ENCODE results near the gene RNF112.

RNF112 gene

GRCh38 chr17:19453296-19453695 is 42.3 kb downstream of the RNF112 start:
- peaks cover 8% of the 10 kb centered on the region for H3K4me1 ChIP-seq (ENCODE audit: control insufficient read depth, insufficient read depth, low read length)
- no peak overlapping the region for H3K27ac ChIP-seq (ENCODE audit: extremely low read depth, low read depth, low read length)
- no peak overlapping the region for H3K4me3 ChIP-seq (ENCODE audit: low read depth, low read length)
- no peaks in the 10 kb centered on the region for H3K36me3 ChIP-seq (ENCODE audit: control insufficient read depth in 2 of 2, insufficient read depth in 1 of 2, low read length in 2 of 2)
- TF ChIP-seq INSM2 (tag by site-specific recombination; IDR thresholded peaks at IDR 0.05): no peak
- TF ChIP-seq PRDM1 (tag by site-specific recombination; IDR thresholded peaks at IDR 0.05): 0 out of 2 replicates have a peak, but pooled peaks have one; percentile 7
- POLR2A ChIA-PET: interaction anchor here (0.9 kb wide), 1 partner anchor 76 kb away, joined by 5 read pairs; no protein-coding TSS in a partner anchor
- no peaks in the 10 kb centered on the region for H3K9me3 ChIP-seq (ENCODE audit: control insufficient read depth, insufficient read depth, low read depth, low read length)
- CTCF ChIA-PET: interaction anchor here (2.1 to 3.9 kb wide), 2 partner anchors 89 to 310 kb away, joined by 7 to 29 read pairs; partner anchors contain the start of gene B9D1

- CTCF ChIA-PET: interaction anchor here (2.1 to 3.9 kb wide), 2 partner anchors 90 to 309 kb away, joined by 7 to 29 read pairs; partner anchors contain the start of gene B9D1
- Histone ChIP-seq H3K36me3 (ENCODE audit: control insufficient read depth in 2 of 2, insufficient read depth in 1 of 2, low read length in 2 of 2) (no peaks in the 10 kb centered on the region), H3K27ac (ENCODE audit: extremely low read depth, low read depth, low read length) (no peak overlapping the region), H3K4me1 (ENCODE audit: control insufficient read depth, insufficient read depth, low read length) (peaks cover 1% of the 10 kb centered on the region), H3K9me3 (ENCODE audit: control insufficient read depth, insufficient read depth, low read depth, low read length) (no peaks in the 10 kb centered on the region), H3K4me3 (ENCODE audit: low read depth, low read length) (no peak overlapping the region)
- POLR2A ChIA-PET: interaction anchor here (0.6 to 0.9 kb wide), 2 partner anchors 77 to 417 kb away, joined by 3 to 5 read pairs; no protein-coding TSS in a partner anchor
- no peak for TF ChIP-seq ZEB2 (tag by site-specific recombination; IDR thresholded peaks at IDR 0.05)
- TF ChIP-seq OSR2 (tag by site-specific recombination; IDR thresholded peaks at IDR 0.05): no peak
- TF ChIP-seq ZNF521 (tag by site-specific recombination; IDR thresholded peaks at IDR 0.05): no peak
Measured at GRCh38 chr17:19454074-19454473, 43.0 kb downstream of the RNF112 start.

- TF ChIP-seq ZNF416 (tag by site-specific recombination; IDR thresholded peaks at IDR 0.05) (no peak), ZNF580 (tag by site-specific recombination; IDR thresholded peaks at IDR 0.05) (no peak), ZNF529 (tag by site-specific recombination; IDR thresholded peaks at IDR 0.05; ENCODE audit: insufficient replicate concordance) (no peak), ZNF19 (tag by site-specific recombination; IDR thresholded peaks at IDR 0.05; ENCODE audit: low read depth) (no peak), RBAK (tag by site-specific recombination; IDR thresholded peaks at IDR 0.05) (no peak), ZNF513 (tag by site-specific recombination; IDR thresholded peaks at IDR 0.05) (no peak), ZNF175 (tag by site-specific recombination; IDR thresholded peaks at IDR 0.05) (no peak), BCL6B (tag by site-specific recombination; IDR thresholded peaks at IDR 0.05) (no peak), SP7 (tag by site-specific recombination; IDR thresholded peaks at IDR 0.05) (no peak), ZNF426 (tag by site-specific recombination; IDR thresholded peaks at IDR 0.05) (no peak), GLIS2 (tag by site-specific recombination; IDR thresholded peaks at IDR 0.05) (no peak), ZNF530 (tag by site-specific recombination; IDR thresholded peaks at IDR 0.05; ENCODE audit: low read depth) (no peak)
- CTCF ChIA-PET: interaction anchor here (1.0 to 4.5 kb wide), 8 partner anchors 9 to 306 kb away, joined by 4 to 29 read pairs (median 4); partner anchors contain the start of gene B9D1
- no peak overlapping the region for H3K4me3 ChIP-seq (ENCODE audit: low read depth, low read length)
- no peak overlapping the region for H3K27ac ChIP-seq (ENCODE audit: extremely low read depth, low read depth, low read length)
- POLR2A ChIA-PET: no interaction called here
- H3K4me1 ChIP-seq (ENCODE audit: control insufficient read depth, insufficient read depth, low read length): no peaks in the 10 kb centered on the region
- no peaks in the 10 kb centered on the region for H3K36me3 ChIP-seq (ENCODE audit: control insufficient read depth in 2 of 2, insufficient read depth in 1 of 2, low read length in 2 of 2)
- no peaks in the 10 kb centered on the region for H3K9me3 ChIP-seq (ENCODE audit: control insufficient read depth, insufficient read depth, low read depth, low read length)
Measured at GRCh38 chr17:19456016-19456927, 45.2 kb downstream of the RNF112 start.

Data from HEK293 (cell line).